Mesenchymal stem cell (in vitro differentiated cells and primary cell): ENCODE measurements around the gene SLC49A3.
"Not testable (repeated sequence)": the region's sequence is repeated elsewhere in the genome, so short reads cannot be mapped to it uniquely, and the experiment has no call there.

ENCODE experiments used
- DNase-seq: peaks from one replicate; pipeline ENCODE4 v3.0.0-alpha.2; 2013
- H2AFZ ChIP-seq: one replicate; pipeline ENCODE4 v1.6.1; 2013; ENCODE audit warnings: low read depth, mild to moderate bottlenecking, control low read depth, inconsistent platforms, low read length, moderate library complexity
- H2AK5ac ChIP-seq: 2 replicates; pipeline ENCODE4 v1.6.1; 2013; ENCODE audit warnings: low read length, moderate library complexity, mild to moderate bottlenecking, inconsistent platforms; ENCODE audit not compliant: severe bottlenecking
- H2BK120ac ChIP-seq: one replicate; pipeline ENCODE4 v1.6.1; 2013; ENCODE audit warnings: low read depth, mild to moderate bottlenecking, inconsistent platforms, low read length, moderate library complexity
- H2BK12ac ChIP-seq, 2 experiments: one replicate each; pipeline ENCODE4 v1.6.1; 2013; ENCODE audit warnings: inconsistent platforms in 2 of 2, low read length in 2 of 2, mild to moderate bottlenecking in 2 of 2, moderate library complexity in 2 of 2, control low read depth in 1 of 2
- H2BK15ac ChIP-seq: one replicate; pipeline ENCODE4 v1.6.1; 2013; ENCODE audit warnings: mild to moderate bottlenecking, low read depth, inconsistent platforms; ENCODE audit not compliant: poor library complexity, severe bottlenecking
- H2BK5ac ChIP-seq: 2 replicates; pipeline ENCODE4 v1.6.1; 2013; ENCODE audit warnings: low read depth, mild to moderate bottlenecking, low read length, control low read depth, inconsistent platforms; ENCODE audit not compliant: poor library complexity, severe bottlenecking
- H3K14ac ChIP-seq, 2 experiments: one replicate each; pipeline ENCODE4 v1.6.1; 2013; ENCODE audit warnings: inconsistent platforms in 2 of 2, low read length in 2 of 2, control low read depth in 1 of 2, mild to moderate bottlenecking in 1 of 2, moderate library complexity in 1 of 2
- H3K18ac ChIP-seq, 2 experiments: one replicate each; pipeline ENCODE4 v1.6.1; 2013; ENCODE audit warnings: inconsistent platforms in 2 of 2, low read length in 2 of 2, control low read depth in 1 of 2, low read depth in 1 of 2, mild to moderate bottlenecking in 1 of 2
- H3K23ac ChIP-seq, 2 experiments: one replicate each; pipeline ENCODE4 v1.6.1; 2013; ENCODE audit warnings: inconsistent platforms in 2 of 2, low read length in 2 of 2, mild to moderate bottlenecking in 2 of 2, moderate library complexity in 2 of 2, control low read depth in 1 of 2
- H3K27ac ChIP-seq: 2 replicates; pipeline ENCODE4 v1.5.1; 2013; ENCODE audit warnings: mild to moderate bottlenecking, moderate library complexity, low read length, control low read depth, inconsistent platforms; ENCODE audit not compliant: poor library complexity, severe bottlenecking
- H3K27me3 ChIP-seq, 2 experiments: 2 replicates each; pipeline versions ENCODE4 v1.6.1 to v1.7.0; 2013; ENCODE audit warnings: low read length in 2 of 2, mild to moderate bottlenecking in 2 of 2, moderate library complexity in 2 of 2, control low read depth in 1 of 2, inconsistent platforms in 1 of 2; ENCODE audit not compliant: control insufficient read depth in 1 of 2, insufficient read depth in 1 of 2
- H3K36me3 ChIP-seq, 2 experiments: 2 replicates each; pipeline versions ENCODE4 v1.6.1 to v1.7.0; 2013; ENCODE audit warnings: low read length in 2 of 2, control low read depth in 1 of 2, inconsistent platforms in 1 of 2, low read depth in 1 of 2, mild to moderate bottlenecking in 1 of 2; ENCODE audit not compliant: insufficient read depth in 2 of 2, control insufficient read depth in 1 of 2
- H3K4ac ChIP-seq, 2 experiments: one replicate each; pipeline ENCODE4 v1.6.1; 2013; ENCODE audit warnings: inconsistent platforms in 2 of 2, low read length in 2 of 2, mild to moderate bottlenecking in 2 of 2, moderate library complexity in 2 of 2, control low read depth in 1 of 2, low read depth in 1 of 2
- H3K4me1 ChIP-seq: 2 replicates; pipeline ENCODE4 v1.6.1; 2013; ENCODE audit warnings: low read depth, low read length, control low read depth; ENCODE audit not compliant: control insufficient read depth, insufficient read depth
- H3K4me2 ChIP-seq: 2 replicates; pipeline ENCODE4 v1.6.1; 2013; ENCODE audit warnings: low read length, mild to moderate bottlenecking, inconsistent platforms; ENCODE audit not compliant: poor library complexity, severe bottlenecking
- H3K4me3 ChIP-seq, 2 experiments: 2 replicates each; pipeline versions ENCODE4 v1.5.1 to v1.7.0; 2013; ENCODE audit warnings: low read length in 2 of 2, mild to moderate bottlenecking in 2 of 2, control low read depth in 1 of 2, low read depth in 1 of 2; ENCODE audit not compliant: insufficient read depth in 1 of 2
- H3K79me1 ChIP-seq: replicated peaks from 2 replicates; pipeline ENCODE4 v1.6.1; 2013; ENCODE audit warnings: mild to moderate bottlenecking, control low read depth, low read length, inconsistent platforms; ENCODE audit not compliant: poor library complexity, severe bottlenecking
- H3K9ac ChIP-seq: 2 replicates; pipeline ENCODE4 v1.7.0; 2013; ENCODE audit warnings: mild to moderate bottlenecking, low read length, moderate library complexity
- H3K9me3 ChIP-seq: 2 replicates; pipeline ENCODE4 v1.7.0; 2013; ENCODE audit warnings: mild to moderate bottlenecking, low read length; ENCODE audit not compliant: control insufficient read depth
- H4K8ac ChIP-seq: one replicate; pipeline ENCODE4 v1.6.1; 2013; ENCODE audit warnings: inconsistent platforms, mild to moderate bottlenecking, low read length, moderate library complexity
- H4K91ac ChIP-seq: one replicate; pipeline ENCODE4 v1.6.1; 2013; ENCODE audit warnings: mild to moderate bottlenecking, low read length, inconsistent platforms
- WGBS: methylation state at CpG from one replicate; pipeline ENCODE4 v1.1.7; 2013; ENCODE audit warnings: mixed read lengths; 5-methylcytosine and 5-hydroxymethylcytosine counted together

The SLC49A3 gene

GRCh38 chr4:635066-635835, 53.7 kb downstream of the SLC49A3 start:
- Histone ChIP-seq H4K91ac (peak overlapping the region; percentile 18), H3K9me3 (peaks cover 11% of the 10 kb centered on the region), H3K27me3 (peaks cover 6 to 11% of the 10 kb centered on the region in 2 experiments)
- H3K4me1 ChIP-seq, H2BK120ac ChIP-seq, H2BK5ac ChIP-seq, H2BK15ac ChIP-seq, H4K8ac ChIP-seq, H3K36me3 ChIP-seq, H3K4ac ChIP-seq, H3K79me1 ChIP-seq, H3K4me3 ChIP-seq, H2AFZ ChIP-seq, H3K4me2 ChIP-seq, DNase-seq, H3K14ac ChIP-seq, H3K18ac ChIP-seq, H2BK12ac ChIP-seq, H3K27ac ChIP-seq, H3K9ac ChIP-seq, H2AK5ac ChIP-seq, H3K23ac ChIP-seq: not testable (repeated sequence)
- WGBS: 93% methylated on average over 46 of the region's 46 CpGs

GRCh38 chr4:634599-634985, 54.4 kb downstream of the SLC49A3 start:
- Histone ChIP-seq H3K9me3 (peaks cover 11% of the 10 kb centered on the region), H3K4me2 (no peak overlapping the region), H2AK5ac (no peak overlapping the region), H2BK12ac (no peak overlapping the region), H2BK15ac (no peak overlapping the region), H3K23ac (no peak overlapping the region), H4K8ac (no peak overlapping the region), H2BK5ac (no peak overlapping the region), H3K9ac (no peak overlapping the region), H3K27ac (no peak overlapping the region), H3K4me3 (no peak overlapping the region), H3K36me3 (no peaks in the 10 kb centered on the region), H3K4me1 (peaks cover 3% of the 10 kb centered on the region), H2AFZ (no peak overlapping the region), H3K27me3 (peaks cover 6 to 18% of the 10 kb centered on the region in 2 experiments), H3K4ac (no peak overlapping the region), H4K91ac (no peak overlapping the region), H2BK120ac (no peak overlapping the region), H3K14ac (no peak overlapping the region), H3K18ac (no peak overlapping the region), H3K79me1 (no peaks in the 10 kb centered on the region)
- 87% methylated on average over 19 of the region's 23 CpGs for WGBS
- no peak for DNase-seq

GRCh38 chr4:633976-634598, 54.9 kb downstream of the SLC49A3 start:
- H2AK5ac ChIP-seq: no peak overlapping the region
- WGBS: 87% methylated on average over 13 of the region's 15 CpGs
- no peak overlapping the region for H2BK12ac ChIP-seq
- H3K4ac ChIP-seq: no peak overlapping the region
- peaks cover 6 to 17% of the 10 kb centered on the region in 2 experiments for H3K27me3 ChIP-seq
- H3K14ac ChIP-seq: no peak overlapping the region
- H3K9me3 ChIP-seq: peaks cover 11% of the 10 kb centered on the region
- no peak overlapping the region for H2BK5ac ChIP-seq
- no peaks in the 10 kb centered on the region for H3K36me3 ChIP-seq
- no peaks in the 10 kb centered on the region for H3K79me1 ChIP-seq
- H3K4me3 ChIP-seq: no peak overlapping the region
- no peak overlapping the region for H2AFZ ChIP-seq
- H2BK15ac ChIP-seq: no peak overlapping the region
- no peak overlapping the region for H3K27ac ChIP-seq
- H3K9ac ChIP-seq: no peak overlapping the region
- no peak overlapping the region for H3K18ac ChIP-seq
- no peak overlapping the region for H4K91ac ChIP-seq
- H2BK120ac ChIP-seq: no peak overlapping the region
- H4K8ac ChIP-seq: no peak overlapping the region
- DNase-seq: no peak
- H3K23ac ChIP-seq: no peak overlapping the region
- no peak overlapping the region for H3K4me2 ChIP-seq
- H3K4me1 ChIP-seq: peaks cover 3% of the 10 kb centered on the region

GRCh38 chr4:633406-633805, 55.5 kb downstream of the SLC49A3 start:
- H4K8ac ChIP-seq: no peak overlapping the region
- no peaks in the 10 kb centered on the region for H3K79me1 ChIP-seq
- no peak overlapping the region for H3K18ac ChIP-seq
- H2BK5ac ChIP-seq: no peak overlapping the region
- no peak overlapping the region for H3K4me3 ChIP-seq
- peaks cover 11% of the 10 kb centered on the region for H3K9me3 ChIP-seq
- peaks cover 3% of the 10 kb centered on the region for H3K4me1 ChIP-seq
- no peak overlapping the region for H3K4me2 ChIP-seq
- no peak overlapping the region for H2BK120ac ChIP-seq
- no peak overlapping the region for H3K23ac ChIP-seq
- H2BK12ac ChIP-seq: no peak overlapping the region
- no peak overlapping the region for H3K27ac ChIP-seq
- no peak overlapping the region for H3K14ac ChIP-seq
- no peak overlapping the region for H2AFZ ChIP-seq
- H4K91ac ChIP-seq: no peak overlapping the region
- DNase-seq: no peak
- H3K9ac ChIP-seq: no peak overlapping the region
- peaks cover 6 to 16% of the 10 kb centered on the region in 2 experiments for H3K27me3 ChIP-seq
- no peak overlapping the region for H2AK5ac ChIP-seq
- no peak overlapping the region for H2BK15ac ChIP-seq
- 73% methylated on average over 9 of the region's 9 CpGs for WGBS
- H3K36me3 ChIP-seq: no peaks in the 10 kb centered on the region
- H3K4ac ChIP-seq: no peak overlapping the region
